ENCODE measurements around the gene ITGAL.
"Not testable (repeated sequence)": the region's sequence is repeated elsewhere in the genome, so short reads cannot be mapped to it uniquely, and the experiment has no call there.

The ITGAL gene

DNA sequence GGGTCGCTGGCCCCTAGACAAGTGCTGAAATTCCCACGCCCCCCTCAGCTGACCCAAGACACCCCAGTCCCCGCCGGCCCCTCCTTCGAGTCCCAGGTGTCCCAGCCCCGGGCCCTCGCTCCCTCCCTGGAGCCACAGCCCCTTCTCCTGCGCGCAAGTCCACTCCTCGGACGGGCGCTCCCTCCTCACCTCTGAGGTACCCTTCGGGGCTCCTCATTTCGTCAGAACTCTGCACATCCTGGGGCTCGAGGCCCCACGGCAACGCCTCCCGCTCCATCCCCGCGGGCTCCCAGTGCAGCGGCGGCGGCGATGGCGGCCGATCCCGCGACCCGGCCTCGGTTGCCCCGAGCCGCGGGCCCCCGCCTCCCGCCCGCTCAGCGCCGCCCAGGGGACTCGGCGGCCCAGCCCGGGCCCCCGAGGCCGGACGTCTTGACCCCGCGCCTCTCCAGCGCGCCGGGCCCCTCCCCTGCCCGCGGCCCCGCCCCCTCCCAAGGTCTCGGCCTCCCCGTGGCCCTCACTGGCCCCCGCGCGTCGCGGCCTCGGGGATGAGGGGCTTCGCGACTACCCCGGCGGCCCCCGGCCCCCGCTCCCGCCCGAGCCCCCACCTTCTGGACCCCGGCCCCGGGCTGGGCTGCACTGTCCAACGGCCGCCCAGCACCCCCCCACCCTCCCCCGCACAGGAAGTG, 53.7 kb downstream of the ITGAL start, which contains the start of gene ZNF768:
TSS of gene ZNF768 (minus strand) at position 430 of the 686 bp plus-strand sequence. CDS start at position 277, 153 bp downstream.
- peak; percentile 51 for DNase-seq (ENCODE audit: low spot score)

GRCh38 chr16:30526823-30527634, 54.5 kb downstream of the ITGAL start:
- DNase-seq (ENCODE audit: low spot score), result peak; percentile 96

GRCh38 chr16:30527635-30528178, 55.2 kb downstream of the ITGAL start:
- no peak for DNase-seq (ENCODE audit: low spot score)

GRCh38 chr16:30528799-30529457, 56.4 kb downstream of the ITGAL start:
- DNase-seq (ENCODE audit: low spot score), result no peak

GRCh38 chr16:30530163-30531037, 57.9 kb downstream of the ITGAL start:
- DNase-seq (ENCODE audit: low spot score), result no peak

- no peak for DNase-seq (ENCODE audit: low spot score)
Measured at GRCh38 chr16:30532285-30533145, 60.0 kb downstream of the ITGAL start.

DNA sequence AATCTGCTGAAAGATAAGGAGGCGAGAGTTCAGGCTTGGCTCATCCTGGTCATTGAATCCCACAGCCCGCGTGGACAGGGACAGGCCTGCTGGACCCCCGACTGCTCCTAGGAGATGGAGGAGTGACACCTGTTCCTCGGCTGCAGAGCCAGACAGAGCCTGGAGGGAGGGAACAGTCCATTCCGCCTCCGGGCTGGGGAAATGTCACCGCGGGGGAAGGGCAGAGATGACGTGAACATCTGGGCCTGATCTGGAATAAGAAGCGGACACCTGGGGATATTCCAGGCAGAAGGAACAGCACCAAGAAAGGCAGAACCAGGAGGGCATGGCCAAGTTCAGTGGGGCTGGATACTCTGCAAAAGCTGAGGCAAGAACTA, 60.6 kb downstream of the ITGAL start:
- no peak for DNase-seq (ENCODE audit: low spot score)

GRCh38 chr16:30533748-30534367, 61.3 kb downstream of the ITGAL start:
- DNase-seq (ENCODE audit: low spot score), result peak; percentile 20

DNA sequence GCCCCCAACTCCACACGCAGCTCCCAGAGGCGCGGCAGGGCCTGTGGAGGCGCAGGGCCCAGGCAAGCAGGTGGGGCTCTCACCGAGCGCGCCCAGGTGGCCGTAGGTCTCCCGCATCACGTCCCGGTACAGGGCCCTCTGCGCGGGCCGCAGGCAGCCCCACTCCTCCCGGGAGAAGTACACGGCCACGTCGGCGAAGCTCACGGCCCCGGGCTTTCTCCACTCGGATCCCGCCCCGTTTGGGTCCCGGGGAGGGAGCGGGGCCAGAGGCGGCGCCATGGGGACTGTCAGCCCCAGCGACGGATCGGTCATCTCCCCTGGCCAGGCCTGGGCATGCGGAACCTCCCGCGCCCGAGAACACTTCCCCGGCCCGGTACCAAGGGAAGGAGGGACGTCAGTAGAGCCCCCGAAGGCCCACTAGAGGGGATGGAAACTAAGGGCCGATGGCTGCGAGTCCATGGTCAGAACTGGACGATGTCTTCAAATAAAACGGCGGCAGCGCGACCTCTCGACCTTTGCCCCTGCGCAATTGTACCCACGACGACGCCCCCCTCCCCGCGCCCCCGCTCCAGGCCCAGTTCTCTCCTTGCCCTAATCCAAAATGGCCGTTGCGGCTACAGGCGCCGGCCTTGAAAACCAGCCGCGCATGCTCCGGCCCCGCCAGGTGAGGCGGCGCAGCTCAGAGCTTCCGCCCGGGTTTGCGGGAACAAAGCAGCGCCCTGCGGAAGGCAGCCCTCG, 62.0 kb downstream of the ITGAL start, which contains the start of gene ZNF747:
TSS of gene ZNF747 (minus strand) at position 491 of the 738 bp plus-strand sequence. CDS start at position 312, 179 bp downstream.
- peak; percentile 88 for DNase-seq (ENCODE audit: low spot score)

GRCh38 chr16:30535106-30535776, 62.7 kb downstream of the ITGAL start:
- DNase-seq (ENCODE audit: low spot score), result no peak

DNA sequence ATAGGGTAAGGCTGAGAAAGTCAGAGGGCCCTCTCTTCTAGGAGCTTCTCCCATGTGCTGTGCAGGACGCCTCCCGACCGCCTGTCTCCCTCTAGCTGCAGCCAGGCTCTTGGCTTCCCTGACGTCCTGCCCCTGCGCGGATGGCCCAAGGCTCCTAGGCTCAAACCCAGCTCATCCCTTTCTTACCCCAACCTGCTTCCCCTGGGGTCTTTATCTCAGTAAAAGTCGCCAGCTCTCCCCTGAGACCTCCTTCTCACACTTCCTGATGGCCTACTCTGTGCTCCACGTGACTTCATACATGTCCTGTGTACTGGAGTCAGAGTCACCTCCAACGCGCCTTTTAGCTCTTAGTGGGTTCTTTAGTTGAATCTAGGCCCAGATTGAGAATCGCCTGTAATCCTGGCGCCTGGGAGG, 63.2 kb downstream of the ITGAL start:
- DNase-seq (ENCODE audit: low spot score), result peak; percentile 88

GRCh38 chr16:30536391-30537024, 64.0 kb downstream of the ITGAL start:
- peak; percentile 48 for DNase-seq (ENCODE audit: low spot score)

- no peak for DNase-seq (ENCODE audit: low spot score)
Measured at GRCh38 chr16:30539000-30539964, 66.7 kb downstream of the ITGAL start.

DNA sequence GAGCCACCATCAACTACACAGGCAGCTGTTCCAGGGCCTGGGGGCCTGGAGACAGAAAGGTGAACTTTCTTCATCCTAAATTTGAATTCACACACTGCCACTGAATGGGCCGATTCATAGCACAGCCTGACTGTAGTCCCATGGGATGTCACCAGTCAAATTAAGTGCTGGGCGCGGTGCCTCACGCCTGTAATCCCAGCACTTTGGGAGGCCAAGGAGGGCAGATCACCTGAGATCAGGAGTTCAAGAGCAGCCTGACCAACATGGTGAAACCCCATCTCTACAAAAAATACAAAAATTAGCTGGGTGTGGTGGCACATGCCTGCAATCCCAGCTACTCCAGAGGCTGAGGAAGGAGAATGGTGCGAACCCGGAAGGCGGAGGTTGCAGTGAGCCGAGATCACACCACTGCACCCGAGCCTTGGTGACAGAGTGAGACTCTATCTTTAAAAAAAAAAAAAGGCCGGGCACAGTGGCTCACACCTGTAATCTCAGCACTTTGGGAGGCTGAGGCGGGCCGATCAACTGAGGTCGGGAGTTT, 67.5 kb downstream of the ITGAL start:
- not testable (repeated sequence) for DNase-seq (ENCODE audit: low spot score)

- not testable (repeated sequence) for DNase-seq (ENCODE audit: low spot score)
Measured at GRCh38 chr16:30540916-30541464, 68.4 kb downstream of the ITGAL start.

Data from RKO (cell line).